Activated CD4-positive, alpha-beta T cell treated with anti-CD3 and anti-CD28 coated beads, Interleukin-2, amount 50 U/mL, for 48 hours (primary cell): Measurements from ENCODE around the gene MARK3.

Experiments used
- DNase-seq, 2 experiments: peaks; one replicate each; pipeline ENCODE4 v3.0.0-alpha.2; 2020

MARK3 gene

DNA sequence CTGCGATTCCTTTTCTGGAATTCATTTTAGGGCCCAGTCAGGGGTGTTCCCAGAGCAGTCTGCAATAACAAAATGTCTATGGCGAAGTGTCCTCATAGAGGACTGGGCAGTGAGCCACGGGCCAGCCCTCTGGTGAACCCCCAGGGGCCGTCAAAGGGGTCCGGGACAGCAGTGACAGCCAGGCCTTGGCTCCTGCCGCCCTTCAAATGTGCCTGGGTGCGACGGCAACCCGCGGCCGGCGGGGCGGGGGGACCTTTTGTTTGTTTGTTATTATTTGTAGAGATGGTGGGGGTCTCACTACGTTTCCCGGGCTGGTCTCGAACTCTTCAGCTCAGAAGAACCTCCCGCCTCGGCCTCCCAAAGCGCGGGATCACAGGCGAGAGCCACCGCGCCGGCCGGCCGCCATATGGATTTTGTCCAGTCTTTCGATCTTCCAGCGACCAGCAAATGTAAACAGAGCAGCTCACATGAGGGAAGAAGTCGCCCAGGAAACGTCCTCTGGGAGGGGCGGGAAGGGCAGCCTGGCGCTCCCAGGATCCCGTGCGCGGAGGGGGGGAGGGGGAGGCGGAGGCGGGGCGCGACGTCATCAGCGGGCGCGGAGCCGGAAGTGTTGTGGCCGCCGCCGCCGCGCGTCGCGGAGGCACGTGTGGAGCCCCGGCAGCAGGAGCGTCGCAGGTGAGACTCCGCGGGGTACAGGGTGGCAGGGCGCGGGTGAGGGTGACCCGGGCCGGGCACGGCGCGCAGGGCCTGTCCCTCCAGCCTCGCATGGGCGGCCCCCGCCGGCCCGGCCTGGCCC, 143.6 kb downstream of the MARK3 start, which contains the start of gene TRMT61A:
Gene TRMT61A, plus strand, starts transcription at position 610 of the 796 bp plus-strand sequence. CDS start 783 bp downstream, outside the sequence.
- peak; percentile 69 to 79 for DNase-seq

- DNase-seq, result no peak
Measured at GRCh38 chr14:103529383-103530365, 144.5 kb downstream of the MARK3 start.

DNA sequence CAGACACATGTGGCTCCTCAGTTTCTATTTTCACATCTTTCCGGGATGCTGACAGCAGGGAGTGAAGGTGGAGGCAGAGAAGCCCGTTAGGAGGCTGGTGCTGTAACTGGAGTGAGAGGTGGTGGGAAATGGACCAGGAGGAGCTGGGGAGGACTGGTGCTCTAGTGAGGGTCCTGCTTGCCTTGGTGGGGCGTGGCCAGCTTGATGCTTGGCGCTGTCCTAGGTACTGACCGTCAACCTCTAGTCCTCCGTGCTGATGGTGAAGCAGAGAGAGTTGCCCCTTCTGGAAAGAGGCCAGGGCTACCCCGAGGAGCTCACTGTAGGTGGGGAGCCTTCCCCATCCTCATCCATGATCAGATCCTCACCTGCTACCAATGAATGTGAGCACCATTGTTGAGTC, 145.2 kb downstream of the MARK3 start:
- peak in 1 of 2 experiments; percentile 37 for DNase-seq

- DNase-seq, result no peak
Measured at GRCh38 chr14:103530831-103531230, 145.6 kb downstream of the MARK3 start.

- no peak for DNase-seq
Measured at GRCh38 chr14:103531421-103532215, 146.4 kb downstream of the MARK3 start.

GRCh38 chr14:103532216-103533136, 147.3 kb downstream of the MARK3 start:
- no peak for DNase-seq

GRCh38 chr14:103533137-103533998, 148.2 kb downstream of the MARK3 start:
- no peak for DNase-seq

DNA sequence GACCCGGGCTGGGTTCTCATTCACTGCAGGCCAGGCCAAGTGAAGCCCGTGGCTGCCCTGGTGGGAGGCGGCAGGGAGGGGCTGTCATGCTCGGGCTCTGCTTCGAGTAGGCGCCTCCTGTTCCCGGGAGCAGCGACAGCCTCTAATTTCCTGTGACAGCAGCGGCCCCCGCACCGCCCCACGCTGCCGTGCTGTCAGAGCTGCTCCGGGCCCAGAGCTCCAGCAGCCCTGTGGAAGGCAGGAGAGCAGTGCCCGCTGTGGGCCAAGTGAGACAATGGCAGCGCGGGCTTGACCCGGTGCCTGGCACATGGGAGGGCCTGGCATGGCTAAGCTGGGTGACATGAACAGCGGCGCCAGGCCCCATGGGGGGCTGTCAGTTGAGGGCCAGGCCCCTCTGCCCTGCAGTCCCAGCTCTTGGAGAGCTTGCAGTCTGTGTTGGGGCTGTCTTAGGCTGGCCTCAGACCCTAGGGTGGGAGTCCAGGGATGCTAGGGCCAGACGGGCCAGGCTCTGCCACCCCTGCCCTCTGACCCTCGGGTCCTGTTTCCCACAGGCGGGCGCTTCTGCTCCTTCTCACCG, 148.9 kb downstream of the MARK3 start:
- DNase-seq, result no peak

- DNase-seq, result no peak
Measured at GRCh38 chr14:103534576-103535061, 149.4 kb downstream of the MARK3 start.

- DNase-seq, result no peak
Measured at GRCh38 chr14:103535081-103535890, 150.1 kb downstream of the MARK3 start.

DNA sequence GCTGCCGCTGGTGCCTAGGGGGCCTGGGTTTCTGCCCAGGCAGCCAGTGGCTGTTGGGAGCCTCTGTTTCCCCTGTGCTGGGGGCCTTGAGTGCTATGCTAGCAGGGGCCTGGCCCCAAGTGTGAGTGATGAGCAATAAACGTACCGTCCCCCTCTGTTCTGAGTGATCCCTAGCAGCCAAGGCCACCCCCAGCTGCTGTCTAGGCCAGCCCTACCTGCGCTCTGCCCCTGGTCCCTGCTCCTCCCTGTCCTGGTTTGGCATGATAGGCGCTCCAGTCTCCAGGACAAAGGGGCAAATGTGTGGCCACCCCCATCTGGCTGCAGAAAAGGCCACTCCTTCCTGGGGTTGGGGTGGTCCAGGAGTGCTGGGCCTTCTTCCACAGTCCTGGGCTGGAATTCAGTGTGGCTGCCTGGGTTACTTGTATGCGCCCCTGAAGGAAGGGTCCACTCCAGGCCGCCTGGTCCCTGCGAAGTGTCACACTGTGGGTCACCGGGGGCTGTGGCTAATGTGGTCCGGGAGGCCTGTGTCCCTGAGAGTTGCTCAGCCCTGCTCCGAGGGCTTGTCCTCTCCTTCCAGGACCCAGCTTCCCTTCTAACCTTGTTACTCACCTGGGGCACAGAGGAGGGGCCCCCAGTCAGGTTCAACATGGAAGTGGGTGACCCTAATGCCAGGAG, 150.8 kb downstream of the MARK3 start:
- DNase-seq, result no peak

DNA sequence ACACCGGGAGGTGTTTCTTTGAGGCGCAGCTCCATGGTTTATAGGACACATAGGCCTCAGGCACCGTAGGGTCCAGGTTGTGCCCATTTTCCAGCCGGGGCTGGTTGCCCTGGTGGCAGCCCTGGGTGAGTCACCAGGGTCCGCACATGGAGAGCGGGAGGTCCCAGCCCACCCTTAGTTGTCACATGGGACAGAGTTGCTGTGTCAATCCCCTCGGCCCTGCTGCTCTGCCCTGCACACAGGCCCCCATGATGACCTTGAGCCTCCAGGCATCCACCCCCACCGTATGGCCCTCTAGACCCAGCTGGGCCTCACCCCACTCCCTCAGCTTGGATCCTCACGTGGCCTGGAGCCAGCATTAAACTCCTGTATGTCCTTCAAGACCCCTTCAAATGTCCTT, 151.5 kb downstream of the MARK3 start:
- DNase-seq, result no peak

- no peak for DNase-seq
Measured at GRCh38 chr14:103537175-103537990, 152.2 kb downstream of the MARK3 start.

DNA sequence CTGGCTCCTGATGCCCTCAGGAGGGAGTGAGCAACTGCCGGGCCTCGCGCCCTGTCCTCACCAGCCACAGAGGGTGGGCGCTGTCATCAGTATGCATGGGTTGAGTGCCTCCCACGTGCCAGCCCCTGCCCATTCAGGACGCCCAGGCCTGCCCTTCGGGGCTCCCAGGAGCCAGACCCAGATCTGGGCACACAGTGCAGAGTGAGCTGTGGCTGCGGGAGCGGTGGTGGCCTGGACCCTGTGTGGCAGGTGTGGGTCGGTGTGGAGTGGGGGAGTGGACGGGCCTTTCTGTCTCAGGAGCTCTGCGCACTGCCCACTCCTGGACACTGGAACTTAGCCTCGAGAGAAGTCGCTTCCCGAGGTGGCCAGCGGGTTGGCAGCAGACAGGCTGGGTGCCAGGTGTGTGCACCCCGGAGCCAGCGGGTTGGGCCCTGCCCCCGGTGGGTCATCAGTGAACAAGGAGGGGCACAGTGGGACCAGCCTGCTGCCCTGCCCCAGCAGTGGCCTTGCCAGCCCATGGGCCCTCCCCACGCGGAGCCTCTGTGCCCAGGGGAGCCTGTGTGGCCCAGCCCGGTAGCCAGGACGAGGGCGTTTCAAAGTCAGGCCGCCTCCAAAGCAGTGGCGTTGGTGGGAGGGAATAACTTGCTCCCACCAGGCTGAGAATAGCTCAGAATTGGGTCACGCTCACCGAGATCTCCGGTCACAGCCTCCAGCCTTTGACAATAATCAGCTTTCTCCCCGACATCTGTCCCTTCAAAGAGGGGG, 153.3 kb downstream of the MARK3 start:
- no peak for DNase-seq

- DNase-seq, result no peak
Measured at GRCh38 chr14:103539056-103539825, 154.0 kb downstream of the MARK3 start.
